Prostate gland (tissue), 2 donors: ENCODE measurements around the gene HNF4A. TPM values are rescaled to one million over a fixed set of nuclear protein-coding genes. Genes with fewer than 3 reads are reported as not detected.

Source experiments
- DNase-seq: peaks from one replicate; pipeline ENCODE4 v3.0.0-alpha.2; 2019; ENCODE audit warnings: low spot score
- H3K27ac ChIP-seq, 2 donors: fragments of 200-600 bp; sonication (generic); 2 replicates each; pipeline ENCODE4 v1.5.1; 2017 to 2019
- H3K27me3 ChIP-seq: fragments of 200-600 bp; sonication (generic); replicated peaks from 2 replicates; pipeline ENCODE4 v1.5.1; 2019; ENCODE audit not compliant: insufficient read depth
- H3K36me3 ChIP-seq, 2 donors: fragments of 200-600 bp; sonication (generic); 1 replicate in 1 of 2; 2 replicates in 1 of 2; pipeline versions ENCODE4 v1.5.1 to v1.8.1; 2017 to 2019
- H3K4me1 ChIP-seq: fragments of 200-600 bp; sonication (generic); replicated peaks from 2 replicates; pipeline ENCODE4 v1.5.1; 2019
- H3K4me3 ChIP-seq, 2 donors: fragments of 200-600 bp; sonication (generic); 2 replicates each; pipeline ENCODE4 v1.5.1; 2017 to 2019
- H3K9me3 ChIP-seq: fragments of 200-600 bp; sonication (generic); 2 replicates; pipeline ENCODE4 v1.5.1; 2017
- POLR2A ChIP-seq: fragments of 450-650 bp; IDR thresholded peaks from one replicate; pipeline ENCODE4 v1.6.1; 2016; ENCODE audit warnings: antibody characterized with exemption, mild to moderate bottlenecking
- POLR2AphosphoS5 ChIP-seq: sonication (generic); formaldehyde crosslinking; IDR thresholded peaks from one replicate; pipeline ENCODE4 v1.6.1; 2017; ENCODE audit warnings: antibody characterized with exemption
- WGBS: methylation state at CpG from one replicate; pipeline ENCODE4 v1.1.5; 2018; 5-methylcytosine and 5-hydroxymethylcytosine counted together
- intact Hi-C: fragments of 100-400 bp; cut with DNase I; formaldehyde crosslinking; loops from one replicate; pipeline ENCODE4 v1.14.2; 2022
- total RNA-seq, 2 donors: library from RNA; depleted of rRNA; stranded (reverse); fragments of >200 nt; gene quantifications; one replicate each; pipeline ENCODE4 v1.1.0, GENCODE V29; 2016
- TF ChIP-seq, protein P1 (sequence below), 4 experiments: fragments of 200-600 bp in 2 of 4; fragments of 450-650 bp in 2 of 4; sonication (generic) in 2 of 4; IDR thresholded peaks; 1 replicate in 3 of 4; 2 replicates in 1 of 4; pipeline ENCODE4 v1.5.1; 2016 to 2019; ENCODE audit warnings: antibody characterized with exemption in 4 of 4, mild to moderate bottlenecking in 2 of 4, moderate library complexity in 2 of 4

The HNF4A gene
- total RNA-seq, 2 donors from 2014 or later, result not detected

DNA sequence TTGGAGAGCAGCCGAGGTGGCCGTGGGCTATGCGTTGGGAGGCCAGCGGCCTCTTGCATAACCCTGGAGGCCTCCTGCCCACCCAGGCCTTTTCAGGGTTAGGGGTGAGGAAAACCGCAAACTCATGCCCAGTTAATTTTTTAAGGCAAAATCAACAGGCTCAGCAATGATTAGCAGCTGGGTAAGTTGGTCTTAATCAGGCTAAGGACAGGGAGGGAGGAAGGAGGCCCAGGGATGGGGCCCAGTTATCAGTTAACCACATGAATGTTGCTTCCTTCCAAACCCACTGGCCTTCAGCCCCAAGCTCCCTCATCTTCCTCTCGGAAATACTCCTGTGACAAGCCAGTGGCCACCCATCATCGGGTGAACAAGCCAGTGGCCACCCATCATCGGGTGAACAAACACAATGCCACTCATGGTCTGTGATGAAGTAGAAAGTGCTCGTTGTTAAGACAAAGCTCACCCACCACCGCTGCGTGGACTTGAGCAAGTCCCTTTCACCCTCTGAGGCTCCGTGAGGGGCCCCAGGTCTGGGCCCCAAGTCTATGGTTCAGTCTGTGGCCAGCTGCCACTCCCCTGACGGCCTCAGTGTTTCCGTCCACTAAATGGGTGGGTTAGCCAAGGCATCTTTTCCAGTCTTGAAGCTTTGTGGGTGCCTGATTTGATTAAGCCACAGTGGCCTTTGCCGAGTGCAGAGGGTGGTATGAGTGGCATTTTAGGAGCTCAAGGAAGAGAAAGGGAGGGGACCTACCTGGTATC, 39.4 kb downstream of the HNF4A start:
- Histone ChIP-seq H3K27ac (no peak overlapping the region), H3K27me3 (no peaks in the 10 kb centered on the region), H3K9me3 (no peaks in the 10 kb centered on the region), H3K36me3 (no peaks in the 10 kb centered on the region), H3K4me3 (no peak overlapping the region), H3K4me1 (no peaks in the 10 kb centered on the region)
- DNase-seq, result no peak
- TF ChIP-seq, protein P1, sequence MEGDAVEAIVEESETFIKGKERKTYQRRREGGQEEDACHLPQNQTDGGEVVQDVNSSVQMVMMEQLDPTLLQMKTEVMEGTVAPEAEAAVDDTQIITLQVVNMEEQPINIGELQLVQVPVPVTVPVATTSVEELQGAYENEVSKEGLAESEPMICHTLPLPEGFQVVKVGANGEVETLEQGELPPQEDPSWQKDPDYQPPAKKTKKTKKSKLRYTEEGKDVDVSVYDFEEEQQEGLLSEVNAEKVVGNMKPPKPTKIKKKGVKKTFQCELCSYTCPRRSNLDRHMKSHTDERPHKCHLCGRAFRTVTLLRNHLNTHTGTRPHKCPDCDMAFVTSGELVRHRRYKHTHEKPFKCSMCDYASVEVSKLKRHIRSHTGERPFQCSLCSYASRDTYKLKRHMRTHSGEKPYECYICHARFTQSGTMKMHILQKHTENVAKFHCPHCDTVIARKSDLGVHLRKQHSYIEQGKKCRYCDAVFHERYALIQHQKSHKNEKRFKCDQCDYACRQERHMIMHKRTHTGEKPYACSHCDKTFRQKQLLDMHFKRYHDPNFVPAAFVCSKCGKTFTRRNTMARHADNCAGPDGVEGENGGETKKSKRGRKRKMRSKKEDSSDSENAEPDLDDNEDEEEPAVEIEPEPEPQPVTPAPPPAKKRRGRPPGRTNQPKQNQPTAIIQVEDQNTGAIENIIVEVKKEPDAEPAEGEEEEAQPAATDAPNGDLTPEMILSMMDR (IDR thresholded peaks at IDR 0.05), result no peak
- TF ChIP-seq POLR2AphosphoS5, result no peak
- TF ChIP-seq POLR2A, result no peak
- intact Hi-C loops, result no loop called here
- 77% methylated on average over 15 of the region's 15 CpGs for WGBS

DNA sequence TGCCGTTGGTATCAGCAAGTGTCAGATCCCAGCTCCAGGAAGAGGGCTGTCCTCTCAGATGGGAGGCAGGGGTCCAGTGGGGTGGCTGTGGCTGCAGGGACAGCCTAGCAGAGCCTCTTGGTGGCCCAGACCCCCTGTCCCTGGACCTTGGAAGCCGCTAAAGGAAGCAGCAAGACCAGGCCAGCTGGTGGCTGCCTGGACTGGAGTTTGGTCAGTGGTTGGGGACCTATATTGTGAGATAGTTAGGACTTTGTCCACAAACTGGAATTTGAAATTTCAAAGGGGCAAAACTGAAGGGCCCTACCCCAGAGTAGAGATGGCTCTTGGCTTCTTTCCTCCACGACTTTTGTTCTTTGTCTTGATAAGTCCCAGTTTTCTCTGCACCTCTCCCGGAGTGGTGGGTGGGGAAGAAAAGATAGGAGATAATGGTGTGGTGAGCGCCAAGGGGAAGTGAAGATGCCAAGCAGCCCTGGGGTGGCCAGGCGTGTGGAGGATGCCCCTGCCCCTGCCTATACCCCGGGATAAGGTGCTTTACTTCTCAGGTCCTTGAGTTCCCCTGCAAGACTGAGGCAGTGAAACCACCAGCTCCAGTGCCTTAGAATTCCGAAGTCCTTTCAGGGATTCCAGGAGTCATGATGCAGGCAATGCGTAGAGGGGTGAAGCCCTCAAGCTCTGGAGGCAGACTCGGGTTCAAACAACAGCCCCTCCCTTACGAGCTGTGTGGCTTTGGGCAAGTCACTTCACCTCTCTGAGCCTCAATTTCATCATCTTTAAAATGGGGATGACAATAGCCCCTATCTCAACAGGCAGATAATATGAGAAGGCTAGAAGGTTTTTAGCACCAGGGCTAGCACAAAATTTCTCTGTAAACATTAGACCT, 40.2 kb downstream of the HNF4A start:
- Histone ChIP-seq H3K4me1 (no peaks in the 10 kb centered on the region), H3K27me3 (no peaks in the 10 kb centered on the region), H3K36me3 (no peaks in the 10 kb centered on the region), H3K9me3 (no peaks in the 10 kb centered on the region), H3K4me3 (no peak overlapping the region), H3K27ac (no peak overlapping the region)
- 67% methylated on average over 11 of the region's 11 CpGs for WGBS
- no peak for DNase-seq
- TF ChIP-seq, protein P1 (IDR thresholded peaks at IDR 0.05), result no peak
- TF ChIP-seq POLR2AphosphoS5, result no peak
- TF ChIP-seq POLR2A, result no peak
- intact Hi-C loops, result no loop called here

- DNase-seq, result no peak
- no peak for TF ChIP-seq POLR2A
- TF ChIP-seq, protein P1 (IDR thresholded peaks at IDR 0.05), result no peak
- TF ChIP-seq POLR2AphosphoS5, result no peak
- H3K36me3 ChIP-seq, result no peaks in the 10 kb centered on the region
- intact Hi-C loops, result no loop called here
- H3K4me1 ChIP-seq, result no peaks in the 10 kb centered on the region
- 53% methylated on average over 8 of the region's 8 CpGs for WGBS
- no peaks in the 10 kb centered on the region for H3K9me3 ChIP-seq
- H3K27ac ChIP-seq, result no peak overlapping the region
- peaks cover 2% of the 10 kb centered on the region for H3K27me3 ChIP-seq
- no peak overlapping the region for H3K4me3 ChIP-seq
These were observed 41.1 kb downstream of the HNF4A start for GRCh38 chr20:44396369-44397130.

- Histone ChIP-seq H3K4me1 (no peaks in the 10 kb centered on the region), H3K36me3 (no peaks in the 10 kb centered on the region), H3K9me3 (no peaks in the 10 kb centered on the region), H3K4me3 (no peak overlapping the region), H3K27me3 (peaks cover 2% of the 10 kb centered on the region), H3K27ac (no peak overlapping the region)
- 43% methylated on average over 2 of the region's 2 CpGs for WGBS
- DNase-seq, result no peak
- TF ChIP-seq, protein P1 (IDR thresholded peaks at IDR 0.05), result no peak
- no peak for TF ChIP-seq POLR2A
- no peak for TF ChIP-seq POLR2AphosphoS5
- intact Hi-C loops, result no loop called here
These were observed 42.8 kb downstream of the HNF4A start for GRCh38 chr20:44398335-44398734.
